ENCODE results near the gene CRYL1.

GRCh38 chr13:20482275-20482761, 43.3 kb downstream of the CRYL1 start:
- no peak for TF ChIP-seq CTCF (IDR thresholded peaks at IDR 0.05; ENCODE audit: low read depth, low read length, poor library complexity, severe bottlenecking)
- no peak for TF ChIP-seq EZH2phosphoT487 (IDR thresholded peaks at IDR 0.05; ENCODE audit: borderline replicate concordance, low read length)
